Fibroblast of pulmonary artery (primary cell): ENCODE results near the gene MIS18BP1.

ENCODE experiments used
- DNase-seq: peaks from one replicate; pipeline ENCODE4 v3.0.0-alpha.2; 2010; ENCODE audit warnings: low read depth
- H3K4me3 ChIP-seq: replicated peaks from 2 replicates; pipeline ENCODE4 v1.5.1; 2011; ENCODE audit warnings: low read depth, mild to moderate bottlenecking, control low read depth, low read length, moderate library complexity
- CTCF ChIP-seq: IDR thresholded peaks from 2 replicates; pipeline ENCODE4 v1.5.1; 2011; ENCODE audit warnings: mild to moderate bottlenecking, control low read depth, low read length, inconsistent platforms; ENCODE audit errors: missing control alignments

MIS18BP1 gene

GRCh38 chr14:45271858-45272537, 19.0 kb upstream of the MIS18BP1 start:
- no peak for DNase-seq
- no peak overlapping the region for H3K4me3 ChIP-seq
- no peak for TF ChIP-seq CTCF

GRCh38 chr14:45270031-45270430, 17.0 kb upstream of the MIS18BP1 start:
- no peak for TF ChIP-seq CTCF
- no peak for DNase-seq
- no peak overlapping the region for H3K4me3 ChIP-seq

GRCh38 chr14:45267071-45267470, 14.1 kb upstream of the MIS18BP1 start:
- no peak overlapping the region for H3K4me3 ChIP-seq
- DNase-seq: no peak
- TF ChIP-seq CTCF: no peak

- no peak for DNase-seq
- no peak overlapping the region for H3K4me3 ChIP-seq
- TF ChIP-seq CTCF: no peak
Observed at GRCh38 chr14:45262637-45263036, 9.6 kb upstream of the MIS18BP1 start.

- TF ChIP-seq CTCF: no peak
- no peak for DNase-seq
- no peak overlapping the region for H3K4me3 ChIP-seq
Observed at GRCh38 chr14:45261209-45261608, 8.2 kb upstream of the MIS18BP1 start.

- DNase-seq: no peak
- no peak overlapping the region for H3K4me3 ChIP-seq
- TF ChIP-seq CTCF: no peak
Observed at GRCh38 chr14:45258805-45259204, 5.8 kb upstream of the MIS18BP1 start.

- no peak for DNase-seq
- H3K4me3 ChIP-seq: no peak overlapping the region
- no peak for TF ChIP-seq CTCF
Observed at GRCh38 chr14:45258073-45258472, 5.1 kb upstream of the MIS18BP1 start.
